Fibroblast of gingiva (primary cell): ENCODE data around the gene MARK2.
"Not testable (repeated sequence)": the region's sequence is repeated elsewhere in the genome, so short reads cannot be mapped to it uniquely, and the experiment has no call there.

ENCODE experiments used
- DNase-seq: peaks from one replicate; pipeline ENCODE4 v3.0.0-alpha.2; 2011; ENCODE audit warnings: low read depth

The MARK2 gene

GRCh38 chr11:63838678-63839507 is at the start of gene MARK2:
MARK2 (plus strand) TSS chr11:63839110; CDS start chr11:63839507, 397 bp downstream.
- peak; percentile 96 for DNase-seq

- no peak for DNase-seq
These were observed 47.3 kb upstream of the MARK2 start for GRCh38 chr11:63791495-63792167.

- DNase-seq, result no peak
These were observed 45.7 kb upstream of the MARK2 start for GRCh38 chr11:63793161-63793560.

- no peak for DNase-seq
These were observed 43.8 kb upstream of the MARK2 start for GRCh38 chr11:63795066-63795465.

- DNase-seq, result no peak
These were observed 38.0 kb upstream of the MARK2 start for GRCh38 chr11:63800921-63801320.

- DNase-seq, result peak; percentile 60
These were observed 36.1 kb upstream of the MARK2 start for GRCh38 chr11:63802637-63803414.

- no peak for DNase-seq
These were observed 34.7 kb upstream of the MARK2 start for GRCh38 chr11:63804259-63804658.

GRCh38 chr11:63805844-63806415 is 33.0 kb upstream of the MARK2 start:
- DNase-seq, result no peak

GRCh38 chr11:63810383-63810782 is 28.5 kb upstream of the MARK2 start:
- not testable (repeated sequence) for DNase-seq

GRCh38 chr11:63811522-63811921 is 27.4 kb upstream of the MARK2 start:
- DNase-seq, result no peak

GRCh38 chr11:63813035-63813562 is 25.8 kb upstream of the MARK2 start, which contains the start of gene SPINDOC:
SPINDOC (plus strand) TSS chr11:63813456; CDS start chr11:63813687, 231 bp downstream.
- peak; percentile 60 for DNase-seq

GRCh38 chr11:63813563-63814382 is 25.1 kb upstream of the MARK2 start:
- peak; percentile 59 for DNase-seq

GRCh38 chr11:63814383-63814736 is 24.6 kb upstream of the MARK2 start:
- DNase-seq, result no peak

- DNase-seq, result no peak
These were observed 22.7 kb upstream of the MARK2 start for GRCh38 chr11:63816166-63816565.

- DNase-seq, result no peak
These were observed 22.2 kb upstream of the MARK2 start for GRCh38 chr11:63816732-63817131.

- DNase-seq, result no peak
These were observed 21.0 kb upstream of the MARK2 start for GRCh38 chr11:63817758-63818498.

- DNase-seq, result no peak
These were observed 20.3 kb upstream of the MARK2 start for GRCh38 chr11:63818609-63819008.

- DNase-seq, result no peak
These were observed 17.5 kb upstream of the MARK2 start for GRCh38 chr11:63821411-63821810.

GRCh38 chr11:63826471-63827190 is 12.3 kb upstream of the MARK2 start:
- DNase-seq, result no peak
